Upper lobe of left lung (tissue), 4 donors: Measurements from ENCODE around the gene GRB10.

Experiments used
- POLR2A ChIP-seq, 4 donors: fragments of 450-650 bp; IDR thresholded peaks; one replicate each; pipeline ENCODE4 v1.5.1; 2016 to 2017; ENCODE audit warnings: antibody characterized with exemption in 4 of 4, mild to moderate bottlenecking in 2 of 4
- TF ChIP-seq, protein P1 (sequence below), 6 experiments: fragments of 450-650 bp in 4 of 6; fragments of 200-600 bp in 2 of 6; sonication (generic) in 2 of 6; IDR thresholded peaks; one replicate each; pipeline ENCODE4 v1.5.1; 2016 to 2019; ENCODE audit warnings: antibody characterized with exemption in 6 of 6

DNA sequence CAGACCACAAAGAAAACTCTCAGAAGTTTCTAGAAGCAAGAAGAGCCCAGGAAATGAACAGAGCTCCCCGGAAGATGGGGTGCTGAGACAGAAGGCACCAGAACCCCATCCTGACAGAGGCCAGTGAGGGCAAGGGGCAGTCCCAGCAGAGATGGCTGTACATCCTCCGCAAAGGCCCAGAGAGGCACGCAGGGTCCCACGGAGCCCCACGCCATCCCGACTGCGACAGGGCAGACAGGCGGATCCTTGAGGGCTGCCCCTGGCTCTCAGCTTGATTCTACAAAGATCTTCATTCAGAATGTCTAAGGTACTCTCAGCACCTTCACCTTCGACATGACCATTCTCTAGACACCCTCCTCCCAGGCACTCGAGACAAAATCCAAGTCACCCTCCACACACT lies 109.6 kb downstream of the GRB10 start:
- TF ChIP-seq, protein P1, sequence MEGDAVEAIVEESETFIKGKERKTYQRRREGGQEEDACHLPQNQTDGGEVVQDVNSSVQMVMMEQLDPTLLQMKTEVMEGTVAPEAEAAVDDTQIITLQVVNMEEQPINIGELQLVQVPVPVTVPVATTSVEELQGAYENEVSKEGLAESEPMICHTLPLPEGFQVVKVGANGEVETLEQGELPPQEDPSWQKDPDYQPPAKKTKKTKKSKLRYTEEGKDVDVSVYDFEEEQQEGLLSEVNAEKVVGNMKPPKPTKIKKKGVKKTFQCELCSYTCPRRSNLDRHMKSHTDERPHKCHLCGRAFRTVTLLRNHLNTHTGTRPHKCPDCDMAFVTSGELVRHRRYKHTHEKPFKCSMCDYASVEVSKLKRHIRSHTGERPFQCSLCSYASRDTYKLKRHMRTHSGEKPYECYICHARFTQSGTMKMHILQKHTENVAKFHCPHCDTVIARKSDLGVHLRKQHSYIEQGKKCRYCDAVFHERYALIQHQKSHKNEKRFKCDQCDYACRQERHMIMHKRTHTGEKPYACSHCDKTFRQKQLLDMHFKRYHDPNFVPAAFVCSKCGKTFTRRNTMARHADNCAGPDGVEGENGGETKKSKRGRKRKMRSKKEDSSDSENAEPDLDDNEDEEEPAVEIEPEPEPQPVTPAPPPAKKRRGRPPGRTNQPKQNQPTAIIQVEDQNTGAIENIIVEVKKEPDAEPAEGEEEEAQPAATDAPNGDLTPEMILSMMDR (IDR thresholded peaks at IDR 0.05): no peak
- no peak for TF ChIP-seq POLR2A (IDR thresholded peaks at IDR 0.05)
